GM18867 (cell line): ENCODE measurements around the gene PRAMEF26.
"Not testable (repeated sequence)": the region's sequence is repeated elsewhere in the genome, so short reads cannot be mapped to it uniquely, and the experiment has no call there.

Experiments used
- ATAC-seq: cut with Tn5 transposase; IDR thresholded peaks from one replicate; pipeline ENCODE4 v1.9.1; 2021; ENCODE audit warnings: mild to moderate bottlenecking, moderate library complexity; ENCODE audit not compliant: unreplicated experiment

Gene PRAMEF26

DNA sequence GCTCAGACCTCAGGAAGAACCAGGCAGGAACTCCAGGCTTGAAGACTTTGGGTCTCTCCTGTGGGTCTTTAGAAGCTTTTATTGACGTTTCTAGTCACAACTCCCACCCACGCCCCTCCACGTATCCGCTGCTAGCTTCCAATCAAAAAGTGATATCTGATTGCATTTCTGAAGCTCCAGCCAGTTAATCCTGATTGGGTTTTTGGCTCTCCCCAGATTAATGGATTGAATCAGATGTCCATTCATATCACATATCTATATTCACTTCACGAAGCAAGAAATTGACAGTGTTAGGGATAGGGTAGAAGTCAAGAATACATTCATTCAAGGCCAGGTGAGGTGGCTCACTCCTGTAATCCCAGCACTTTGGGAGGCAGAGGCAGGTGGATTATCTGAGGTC lies at the start of gene PRAMEF26:
PRAMEF26 (minus strand) TSS at position 101 of the 400 bp plus-strand sequence. CDS start 2,914 bp downstream, outside the sequence.
- not testable (repeated sequence) for ATAC-seq

- not testable (repeated sequence) for ATAC-seq
Measured at GRCh38 chr1:13201309-13201708, 45.5 kb upstream of the PRAMEF26 start, which contains the start of gene PRAMEF13. Gene PRAMEF13, minus strand, starts transcription at chr1:13201409. Its CDS starts 1,820 bp downstream, at chr1:13199589.

DNA sequence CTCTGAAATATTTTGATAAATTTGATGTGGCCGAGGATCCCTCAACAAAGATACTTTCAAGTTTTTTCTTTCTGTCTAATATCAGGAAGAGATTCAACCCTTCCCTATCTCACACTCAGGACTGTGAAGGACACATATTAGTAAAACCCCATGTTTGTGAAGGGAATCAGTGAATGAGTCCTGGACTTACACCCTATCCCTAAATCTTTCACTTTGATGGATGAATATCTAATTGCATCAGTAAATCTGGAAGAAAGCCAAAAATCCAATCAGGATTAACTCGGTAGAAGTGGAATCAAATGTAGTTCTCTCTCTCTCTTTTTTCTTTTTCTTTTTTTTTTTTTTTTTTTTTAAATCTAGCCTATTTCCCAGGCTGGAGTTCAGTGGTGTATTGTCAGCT lies 15.7 kb upstream of the PRAMEF26 start, which contains the start of gene PRAMEF9:
PRAMEF9 (plus strand) TSS at position 301 of the 400 bp plus-strand sequence. CDS start 3,433 bp downstream, outside the sequence.
- not testable (repeated sequence) for ATAC-seq

DNA sequence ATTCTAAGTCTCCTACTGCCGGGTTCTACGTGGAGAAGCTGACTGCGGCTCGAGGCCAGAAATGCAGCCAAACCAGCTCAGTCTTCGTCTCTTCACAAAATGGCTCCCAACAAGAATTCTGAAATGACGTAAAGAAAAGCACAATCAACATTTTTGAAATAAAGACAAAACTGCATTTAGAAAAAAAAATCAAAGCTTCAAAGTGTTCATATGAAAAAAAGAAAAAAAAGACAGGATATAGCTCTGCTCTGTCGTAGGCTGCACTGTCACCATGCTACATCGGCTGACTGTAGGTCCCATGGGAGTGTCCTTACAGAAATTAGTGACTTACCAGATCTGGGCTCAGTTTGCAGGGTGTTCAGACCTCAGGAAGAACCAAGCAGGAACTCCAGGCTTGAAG lies 9.7 kb upstream of the PRAMEF26 start, which contains the start of gene HNRNPCL4:
HNRNPCL4 (minus strand) TSS at position 101 of the 400 bp plus-strand sequence. CDS start 164 bp downstream, outside the sequence.
- not testable (repeated sequence) for ATAC-seq

GRCh38 chr1:13116754-13117153 lies 39.1 kb downstream of the PRAMEF26 start, which contains the start of gene HNRNPCL2:
Gene HNRNPCL2, minus strand, starts transcription at chr1:13116854. Its CDS starts 454 bp downstream, at chr1:13116400.
- ATAC-seq, result not testable (repeated sequence)
